Vagina (tissue), 2 donors: Measurements from ENCODE around the gene ITPR1. TPM values are rescaled to one million over a fixed set of nuclear protein-coding genes. Genes with fewer than 3 reads are reported as not detected.

Experiments used
- DNase-seq, 2 donors: peaks; one replicate each; pipeline ENCODE4 v3.0.0-alpha.2; 2017; ENCODE audit errors: extremely low spot score in 2 of 2
- H3K27ac ChIP-seq: fragments of 200-600 bp; sonication (generic); one replicate; pipeline ENCODE4 v1.5.1; 2019
- H3K27me3 ChIP-seq: fragments of 200-600 bp; sonication (generic); one replicate; pipeline ENCODE4 v1.5.1; 2019
- H3K36me3 ChIP-seq, 2 donors: fragments of 200-600 bp; sonication (generic); one replicate each; pipeline ENCODE4 v1.5.1; 2017 to 2019
- H3K4me1 ChIP-seq: fragments of 200-600 bp; sonication (generic); one replicate; pipeline ENCODE4 v1.5.1; 2019
- H3K4me3 ChIP-seq, 2 donors: fragments of 200-600 bp; sonication (generic); 1 replicate in 1 of 2; 2 replicates in 1 of 2; pipeline ENCODE4 v1.5.1; 2016 to 2019
- H3K9me3 ChIP-seq: fragments of 200-600 bp; sonication (generic); one replicate; pipeline ENCODE4 v1.5.1; 2019
- POLR2A ChIP-seq, 2 donors: fragments of 450-650 bp; IDR thresholded peaks; one replicate each; pipeline ENCODE4 v1.6.1; 2017; ENCODE audit warnings: antibody characterized with exemption in 2 of 2, mild to moderate bottlenecking in 2 of 2, moderate library complexity in 2 of 2
- POLR2AphosphoS5 ChIP-seq, 2 donors: sonication (generic); formaldehyde crosslinking; IDR thresholded peaks; one replicate each; pipeline ENCODE4 v1.9.0; 2017; ENCODE audit warnings: antibody characterized with exemption in 2 of 2, mild to moderate bottlenecking in 2 of 2, low read depth in 1 of 2; ENCODE audit not compliant: insufficient read depth in 1 of 2
- intact Hi-C: fragments of 100-400 bp; cut with DNase I; formaldehyde crosslinking; loops from one replicate; pipeline ENCODE4 v1.15.1; 2023
- total RNA-seq: library from RNA; depleted of rRNA; stranded (reverse); fragments of >200 nt; gene quantifications from one replicate; pipeline ENCODE4 v1.2.3, GENCODE V29; 2016
- TF ChIP-seq, protein P1 (sequence below), 3 experiments: fragments of 450-650 bp in 2 of 3; fragments of 200-600 bp in 1 of 3; sonication (generic) in 1 of 3; IDR thresholded peaks; one replicate each; pipeline ENCODE4 v1.5.1; 2017 to 2019; ENCODE audit warnings: antibody characterized with exemption in 3 of 3, mild to moderate bottlenecking in 2 of 3, moderate library complexity in 2 of 3

ITPR1 gene
- total RNA-seq, 1 donor from 2014 or later = 108 TPM

DNA sequence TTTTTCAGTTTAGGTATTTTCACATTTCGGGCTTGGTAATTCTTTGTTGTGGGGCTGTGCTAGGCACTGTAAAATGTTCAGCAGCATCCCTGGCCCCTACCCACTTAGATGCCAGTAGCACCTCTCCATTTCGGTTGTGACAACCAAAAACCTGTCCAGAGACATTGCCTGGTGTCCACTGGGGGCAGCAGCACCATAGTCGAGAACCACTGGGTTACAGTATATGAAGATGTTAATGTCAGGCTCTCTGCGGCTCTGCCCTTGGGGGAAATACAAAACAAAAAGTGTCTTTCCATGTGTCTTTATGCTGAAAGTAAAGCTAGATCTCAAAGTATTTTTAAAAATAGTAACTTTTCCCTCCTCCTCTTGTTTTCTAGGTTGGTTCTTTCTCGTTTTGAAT lies 177.2 kb downstream of the ITPR1 start:
- intact Hi-C loops = no loop called here
- no peak for DNase-seq
- H3K36me3 ChIP-seq = peaks cover 0 to 53% of the 10 kb centered on the region in 2 donors
- H3K27me3 ChIP-seq = no peaks in the 10 kb centered on the region
- H3K4me1 ChIP-seq = no peaks in the 10 kb centered on the region
- no peak overlapping the region for H3K4me3 ChIP-seq
- no peak overlapping the region for H3K27ac ChIP-seq
- H3K9me3 ChIP-seq = no peaks in the 10 kb centered on the region
- TF ChIP-seq POLR2A (IDR thresholded peaks at IDR 0.05) (no peak), POLR2AphosphoS5 (IDR thresholded peaks at IDR 0.05; ENCODE audit: insufficient read depth in 1 of 2, low read depth in 1 of 2) (no peak)
- TF ChIP-seq, protein P1, sequence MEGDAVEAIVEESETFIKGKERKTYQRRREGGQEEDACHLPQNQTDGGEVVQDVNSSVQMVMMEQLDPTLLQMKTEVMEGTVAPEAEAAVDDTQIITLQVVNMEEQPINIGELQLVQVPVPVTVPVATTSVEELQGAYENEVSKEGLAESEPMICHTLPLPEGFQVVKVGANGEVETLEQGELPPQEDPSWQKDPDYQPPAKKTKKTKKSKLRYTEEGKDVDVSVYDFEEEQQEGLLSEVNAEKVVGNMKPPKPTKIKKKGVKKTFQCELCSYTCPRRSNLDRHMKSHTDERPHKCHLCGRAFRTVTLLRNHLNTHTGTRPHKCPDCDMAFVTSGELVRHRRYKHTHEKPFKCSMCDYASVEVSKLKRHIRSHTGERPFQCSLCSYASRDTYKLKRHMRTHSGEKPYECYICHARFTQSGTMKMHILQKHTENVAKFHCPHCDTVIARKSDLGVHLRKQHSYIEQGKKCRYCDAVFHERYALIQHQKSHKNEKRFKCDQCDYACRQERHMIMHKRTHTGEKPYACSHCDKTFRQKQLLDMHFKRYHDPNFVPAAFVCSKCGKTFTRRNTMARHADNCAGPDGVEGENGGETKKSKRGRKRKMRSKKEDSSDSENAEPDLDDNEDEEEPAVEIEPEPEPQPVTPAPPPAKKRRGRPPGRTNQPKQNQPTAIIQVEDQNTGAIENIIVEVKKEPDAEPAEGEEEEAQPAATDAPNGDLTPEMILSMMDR (IDR thresholded peaks at IDR 0.05) = no peak

GRCh38 chr3:4672725-4673275 lies 179.7 kb downstream of the ITPR1 start:
- Histone ChIP-seq H3K4me3 (no peak overlapping the region), H3K36me3 (peaks cover 0 to 45% of the 10 kb centered on the region in 2 donors), H3K27ac (no peak overlapping the region), H3K9me3 (no peaks in the 10 kb centered on the region), H3K4me1 (no peaks in the 10 kb centered on the region), H3K27me3 (no peaks in the 10 kb centered on the region)
- intact Hi-C loops = no loop called here
- DNase-seq = no peak
- TF ChIP-seq, protein P1 (IDR thresholded peaks at IDR 0.05) = no peak
- TF ChIP-seq POLR2A (IDR thresholded peaks at IDR 0.05) (no peak), POLR2AphosphoS5 (IDR thresholded peaks at IDR 0.05; ENCODE audit: insufficient read depth in 1 of 2, low read depth in 1 of 2) (no peak)

DNA sequence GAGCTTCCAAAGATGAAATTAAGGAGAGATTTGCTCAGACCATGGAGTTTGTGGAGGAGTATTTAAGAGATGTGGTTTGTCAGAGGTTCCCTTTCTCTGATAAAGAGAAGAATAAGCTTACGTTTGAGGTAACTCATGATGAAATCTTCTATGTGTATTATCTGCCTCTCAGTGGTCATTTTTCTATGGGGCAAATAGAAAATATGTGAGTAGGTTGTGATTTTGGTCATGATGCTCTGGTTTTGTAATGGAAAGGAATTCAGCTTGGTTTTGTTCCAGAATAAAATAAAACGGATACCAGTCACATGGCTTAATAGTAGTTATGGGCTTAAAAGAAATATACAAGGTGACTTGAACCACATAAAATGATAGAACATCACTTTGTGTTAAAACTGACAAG lies 181.1 kb downstream of the ITPR1 start:
- Histone ChIP-seq H3K27me3 (no peaks in the 10 kb centered on the region), H3K4me3 (no peak overlapping the region), H3K9me3 (no peaks in the 10 kb centered on the region), H3K27ac (no peak overlapping the region), H3K36me3 (peaks cover 0 to 41% of the 10 kb centered on the region in 2 donors), H3K4me1 (no peaks in the 10 kb centered on the region)
- no peak for DNase-seq
- intact Hi-C loops = no loop called here
- no peak for TF ChIP-seq POLR2AphosphoS5 (IDR thresholded peaks at IDR 0.05; ENCODE audit: insufficient read depth in 1 of 2, low read depth in 1 of 2)
- TF ChIP-seq, protein P1 (IDR thresholded peaks at IDR 0.05) = no peak
- TF ChIP-seq POLR2A (IDR thresholded peaks at IDR 0.05) = no peak

GRCh38 chr3:4675704-4676103 lies 182.6 kb downstream of the ITPR1 start:
- no peaks in the 10 kb centered on the region for H3K27me3 ChIP-seq
- H3K27ac ChIP-seq = no peak overlapping the region
- TF ChIP-seq, protein P1 (IDR thresholded peaks at IDR 0.05) = no peak
- no peak for TF ChIP-seq POLR2A (IDR thresholded peaks at IDR 0.05)
- TF ChIP-seq POLR2AphosphoS5 (IDR thresholded peaks at IDR 0.05; ENCODE audit: insufficient read depth in 1 of 2, low read depth in 1 of 2) = no peak
- H3K36me3 ChIP-seq = peaks cover 0 to 27% of the 10 kb centered on the region in 2 donors
- H3K9me3 ChIP-seq = no peaks in the 10 kb centered on the region
- H3K4me3 ChIP-seq = no peak overlapping the region
- no peak for DNase-seq
- H3K4me1 ChIP-seq = no peaks in the 10 kb centered on the region
- intact Hi-C loops = no loop called here

DNA sequence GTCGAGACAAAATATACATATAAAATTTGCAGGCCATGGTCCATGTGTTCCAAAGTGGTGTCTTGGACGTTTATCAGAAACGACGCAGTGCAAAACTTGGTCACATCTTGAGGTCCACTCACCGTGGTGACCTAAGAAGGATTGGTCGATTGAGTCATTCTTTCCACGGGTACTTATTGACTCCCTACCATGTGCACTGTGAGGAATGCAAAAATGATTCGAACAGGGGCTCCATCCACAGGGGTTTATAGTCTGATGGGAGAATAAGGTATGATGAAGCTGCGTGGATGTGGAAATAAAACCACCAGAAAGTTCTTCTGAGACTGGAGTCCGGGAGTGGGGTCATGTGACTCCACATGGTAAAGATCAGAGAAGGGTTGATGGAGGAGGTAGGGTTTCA lies 185.2 kb downstream of the ITPR1 start:
- peaks cover 0 to 19% of the 10 kb centered on the region in 2 donors for H3K36me3 ChIP-seq
- H3K4me1 ChIP-seq = no peaks in the 10 kb centered on the region
- no peak for DNase-seq
- H3K4me3 ChIP-seq = no peak overlapping the region
- TF ChIP-seq POLR2A (IDR thresholded peaks at IDR 0.05) = no peak
- TF ChIP-seq, protein P1 (IDR thresholded peaks at IDR 0.05) = no peak
- H3K9me3 ChIP-seq = no peaks in the 10 kb centered on the region
- no peaks in the 10 kb centered on the region for H3K27me3 ChIP-seq
- intact Hi-C loops = no loop called here
- no peak overlapping the region for H3K27ac ChIP-seq
